Activated gamma-delta T cell treated with anti-CD3 and anti-CD28 coated beads, Interleukin-2, amount 50 U/mL, for 16 hours (primary cell): ENCODE results near the gene PIGL.
A peak's percentile ranks its signal among the peaks of the same experiment; 100 is the strongest.
"Not testable (repeated sequence)": the region's sequence is repeated elsewhere in the genome, so short reads cannot be mapped to it uniquely, and the experiment has no call there.

Source experiments
- DNase-seq: peaks from one replicate; pipeline ENCODE4 v3.0.0-alpha.2; 2020; ENCODE audit warnings: low read depth

Gene PIGL

GRCh38 chr17:16312061-16312460 is 95.1 kb downstream of the PIGL start:
- DNase-seq: not testable (repeated sequence)

GRCh38 chr17:16313139-16314090 is 96.4 kb downstream of the PIGL start:
- no peak for DNase-seq

- DNase-seq: no peak
These were observed 97.2 kb downstream of the PIGL start for GRCh38 chr17:16314189-16314588.

- DNase-seq: no peak
These were observed 97.8 kb downstream of the PIGL start for GRCh38 chr17:16314859-16315258.

- DNase-seq: no peak
These were observed 103.0 kb downstream of the PIGL start for GRCh38 chr17:16319969-16320368.

GRCh38 chr17:16322636-16323035 is 105.6 kb downstream of the PIGL start:
- DNase-seq: no peak

- DNase-seq: no peak
These were observed 109.0 kb downstream of the PIGL start for GRCh38 chr17:16325964-16326363.

- DNase-seq: no peak
These were observed 110.0 kb downstream of the PIGL start for GRCh38 chr17:16327018-16327417.

- DNase-seq: no peak
These were observed 112.0 kb downstream of the PIGL start for GRCh38 chr17:16328997-16329396.

GRCh38 chr17:16329519-16330271 is 112.7 kb downstream of the PIGL start:
- DNase-seq: no peak

GRCh38 chr17:16338391-16338790 is 121.4 kb downstream of the PIGL start:
- no peak for DNase-seq

- DNase-seq: no peak
These were observed 122.4 kb downstream of the PIGL start for GRCh38 chr17:16339402-16339801.

GRCh38 chr17:16339959-16340358 is 122.9 kb downstream of the PIGL start:
- DNase-seq: no peak

- DNase-seq: no peak
These were observed 126.0 kb downstream of the PIGL start for GRCh38 chr17:16342979-16343378.

- no peak for DNase-seq
These were observed 126.6 kb downstream of the PIGL start for GRCh38 chr17:16343569-16343968.

- no peak for DNase-seq
These were observed 128.6 kb downstream of the PIGL start for GRCh38 chr17:16345565-16345964.

GRCh38 chr17:16346721-16347271 is 129.8 kb downstream of the PIGL start:
- no peak for DNase-seq

GRCh38 chr17:16348586-16348985 is 131.6 kb downstream of the PIGL start:
- DNase-seq: no peak

- no peak for DNase-seq
These were observed 132.4 kb downstream of the PIGL start for GRCh38 chr17:16349431-16349830.

- DNase-seq: no peak
These were observed 134.8 kb downstream of the PIGL start for GRCh38 chr17:16351831-16352230.

- DNase-seq: peak; percentile 4
These were observed 135.3 kb downstream of the PIGL start for GRCh38 chr17:16352303-16352666.

GRCh38 chr17:16352667-16353316 is 135.8 kb downstream of the PIGL start:
- peak; percentile 4 for DNase-seq
